Kidney epithelial cell (primary cell): ENCODE measurements around the gene WNT5B. TPM values are rescaled to one million over a fixed set of nuclear protein-coding genes. Genes with fewer than 3 reads are reported as not detected.
A peak's percentile ranks its signal among the peaks of the same experiment; 100 is the strongest.

Experiments used
- DNase-seq: peaks from one replicate; pipeline ENCODE4 v3.0.0-alpha.2; 2010; ENCODE audit warnings: low read depth
- H3K27me3 ChIP-seq: 2 replicates; pipeline ENCODE4 v1.6.0; 2011; ENCODE audit warnings: low read length; ENCODE audit not compliant: control insufficient read depth, insufficient read depth
- H3K36me3 ChIP-seq: 2 replicates; pipeline ENCODE4 v1.5.1; 2011; ENCODE audit warnings: low read length; ENCODE audit not compliant: control insufficient read depth, insufficient read depth
- H3K4me3 ChIP-seq: 2 replicates; pipeline ENCODE4 v1.5.1; 2011; ENCODE audit warnings: low read depth, mild to moderate bottlenecking, control low read depth, low read length
- CTCF ChIP-seq: IDR thresholded peaks from 2 replicates; pipeline ENCODE4 v1.5.1; 2011; ENCODE audit warnings: mild to moderate bottlenecking, moderate library complexity, low read length, control low read depth, inconsistent platforms; ENCODE audit not compliant: insufficient read depth, poor library complexity, severe bottlenecking
- total RNA-seq: library from RNA; depleted of rRNA; stranded (reverse); fragments of >200 nt; gene quantifications from 2 replicates; pipeline ENCODE4 v1.2.3, GENCODE V29; 2015

Gene WNT5B
- total RNA-seq, 1 donor from 2014 or later = 26.4 TPM

DNA sequence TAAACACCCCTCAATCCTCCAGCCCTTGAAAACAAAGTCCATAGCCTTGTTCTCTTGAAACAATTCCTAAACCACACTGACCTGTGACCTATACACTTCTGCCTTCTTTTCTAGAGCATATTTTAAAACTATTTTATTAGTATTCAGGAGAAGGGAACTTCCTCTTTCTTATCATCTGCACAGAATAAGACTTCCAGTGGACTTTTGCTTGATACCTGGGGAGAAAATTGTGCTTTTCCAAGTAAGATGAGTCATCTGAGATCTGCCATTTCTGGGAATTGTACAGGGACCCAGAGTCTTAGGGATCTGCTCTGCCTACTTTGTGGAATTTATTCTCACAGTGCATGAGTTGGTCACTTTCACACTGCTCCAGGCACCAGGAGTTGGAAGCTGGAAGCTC, 10.5 kb upstream of the WNT5B start:
- Histone ChIP-seq H3K4me3 (no peak overlapping the region), H3K27me3 (no peaks in the 10 kb centered on the region), H3K36me3 (no peaks in the 10 kb centered on the region)
- no peak for TF ChIP-seq CTCF
- no peak for DNase-seq

GRCh38 chr12:1619159-1619558, 9.9 kb upstream of the WNT5B start:
- H3K4me3 ChIP-seq = no peak overlapping the region
- no peak for DNase-seq
- TF ChIP-seq CTCF = no peak
- H3K36me3 ChIP-seq = no peaks in the 10 kb centered on the region
- H3K27me3 ChIP-seq = no peaks in the 10 kb centered on the region

GRCh38 chr12:1619587-1619986, 9.4 kb upstream of the WNT5B start:
- Histone ChIP-seq H3K4me3 (no peak overlapping the region), H3K27me3 (no peaks in the 10 kb centered on the region), H3K36me3 (no peaks in the 10 kb centered on the region)
- TF ChIP-seq CTCF = no peak
- DNase-seq = no peak

GRCh38 chr12:1620092-1620491, 8.9 kb upstream of the WNT5B start:
- TF ChIP-seq CTCF = no peak
- Histone ChIP-seq H3K36me3 (no peaks in the 10 kb centered on the region), H3K4me3 (no peak overlapping the region), H3K27me3 (no peaks in the 10 kb centered on the region)
- no peak for DNase-seq

DNA sequence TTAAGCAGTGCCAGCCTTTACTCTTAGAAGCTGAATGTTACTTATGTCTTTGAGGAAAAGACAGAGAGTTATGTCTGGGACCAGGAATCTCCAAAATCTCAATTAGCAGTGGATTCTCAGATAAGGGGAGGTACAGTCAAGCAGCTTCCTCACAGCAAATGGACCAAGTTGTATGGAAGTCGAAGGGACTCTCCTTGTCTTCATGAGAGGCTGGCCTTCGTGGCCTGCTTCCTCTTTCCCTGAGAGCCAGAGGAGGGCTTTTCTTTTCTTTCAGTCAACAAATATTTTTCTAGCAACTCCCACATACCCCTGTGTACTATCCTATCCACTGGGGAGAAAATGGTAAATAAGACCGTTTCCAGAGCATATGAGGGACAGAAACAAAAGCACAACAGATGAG, 6.6 kb upstream of the WNT5B start:
- H3K36me3 ChIP-seq = no peaks in the 10 kb centered on the region
- TF ChIP-seq CTCF = no peak
- H3K27me3 ChIP-seq = no peaks in the 10 kb centered on the region
- DNase-seq = no peak
- no peak overlapping the region for H3K4me3 ChIP-seq

- Histone ChIP-seq H3K4me3 (peak overlapping the region; percentile 36), H3K27me3 (peaks cover 19% of the 10 kb centered on the region), H3K36me3 (no peaks in the 10 kb centered on the region)
- no peak for DNase-seq
- peak; percentile 33 for TF ChIP-seq CTCF
Observed at GRCh38 chr12:1629338-1630132, 504 bp downstream of the WNT5B start.
